OCI-LY7 (cell line): ENCODE results near the gene REEP3. TPM values are rescaled to one million over a fixed set of nuclear protein-coding genes. Genes with fewer than 3 reads are reported as not detected.

Source experiments
- BruUV-seq: library from RNA; stranded (reverse); fragments of 400-500 nt; replicated peaks from 2 replicates; lab custom pipeline; 2021; lab: Mats Ljungman, UMichigan
- CTCF ChIA-PET: fragments of 300-600 bp; sonication (Branson Sonifier 250); formaldehyde crosslinking; loops from one replicate; lab custom pipeline; 2022; ENCODE audit warnings: antibody characterized with exemption; ENCODE audit not compliant: unreplicated experiment; lab: Charles Lee
- POLR2A ChIA-PET: fragments of 300-600 bp; sonication (Branson Sonifier 250); formaldehyde crosslinking; loops from one replicate; lab custom pipeline; 2022; ENCODE audit warnings: antibody characterized with exemption; lab: Charles Lee
- DNase-seq: peaks from one replicate; pipeline ENCODE4 v3.0.0-alpha.2; 2015; ENCODE audit warnings: low spot score
- H2AFZ ChIP-seq: fragments of 200-600 bp; sonication (generic), shearing (Covaris generic); 2 replicates; pipeline ENCODE4 v1.6.1; 2014; ENCODE audit warnings: mild to moderate bottlenecking, antibody characterized with exemption, low read length, moderate library complexity
- H3K27ac ChIP-seq: fragments of 200-600 bp; sonication (generic); 2 replicates; pipeline ENCODE4 v1.5.1; 2014; ENCODE audit warnings: mixed run types, low read depth, mild to moderate bottlenecking, moderate library complexity, low read length, inconsistent platforms; ENCODE audit not compliant: poor library complexity, severe bottlenecking
- H3K36me3 ChIP-seq: fragments of 200-600 bp; sonication (generic); 2 replicates; pipeline ENCODE4 v1.6.1; 2014; ENCODE audit warnings: mild to moderate bottlenecking, antibody characterized with exemption, low read length, moderate library complexity, mixed read lengths; ENCODE audit not compliant: insufficient read depth
- H3K4me1 ChIP-seq: fragments of 200-600 bp; sonication (generic); 2 replicates; pipeline ENCODE4 v1.5.1; 2014; ENCODE audit warnings: mild to moderate bottlenecking, low read length; ENCODE audit not compliant: insufficient read depth, poor library complexity, severe bottlenecking
- H3K4me2 ChIP-seq: fragments of 200-600 bp; sonication (generic); 2 replicates; pipeline ENCODE4 v1.6.1; 2014; ENCODE audit warnings: mild to moderate bottlenecking, low read length
- H3K4me3 ChIP-seq: fragments of 200-600 bp; sonication (generic); 2 replicates; pipeline ENCODE4 v1.5.1; 2014; ENCODE audit warnings: mild to moderate bottlenecking, low read depth, low read length; ENCODE audit not compliant: poor library complexity, severe bottlenecking
- H3K79me2 ChIP-seq: fragments of 200-600 bp; sonication (generic); 2 replicates; pipeline ENCODE4 v1.6.1; 2016; ENCODE audit warnings: low read depth, mild to moderate bottlenecking, low read length, moderate library complexity, mixed read lengths; ENCODE audit not compliant: insufficient read depth
- H3K9me2 ChIP-seq: fragments of 200-600 bp; sonication (generic); 2 replicates; pipeline ENCODE4 v1.6.1; 2016; ENCODE audit warnings: mild to moderate bottlenecking, low read length, mixed read lengths; ENCODE audit not compliant: insufficient read depth
- H3K9me3 ChIP-seq: fragments of 200-600 bp; sonication (generic); 2 replicates; pipeline ENCODE4 v1.6.1; 2014; ENCODE audit warnings: mild to moderate bottlenecking, mixed run types, low read length, mixed read lengths
- H4K20me1 ChIP-seq: fragments of 200-600 bp; sonication (generic); 2 replicates; pipeline ENCODE4 v1.6.1; 2014; ENCODE audit warnings: mild to moderate bottlenecking, antibody characterized with exemption, low read length, moderate library complexity, mixed read lengths; ENCODE audit not compliant: insufficient read depth
- CTCF ChIP-seq: fragments of 200-600 bp; sonication (generic); conservative IDR thresholded peaks from 2 replicates; pipeline ENCODE4 v1.5.1; 2014; ENCODE audit warnings: mild to moderate bottlenecking, antibody characterized with exemption, low read length, moderate library complexity, mixed read lengths
- EZH2phosphoT487 ChIP-seq: fragments of 200-600 bp; sonication (generic); IDR thresholded peaks from 2 replicates; pipeline ENCODE4 v1.6.1; 2018; ENCODE audit warnings: low read depth, borderline replicate concordance, mild to moderate bottlenecking, mixed run types, antibody characterized with exemption, low read length, moderate library complexity, mixed read lengths
- intact Hi-C: fragments of 100-400 bp; cut with micrococcal nuclease; formaldehyde crosslinking; loops from one replicate; pipeline ENCODE4 v1.10.0; 2022; ENCODE audit not compliant: unreplicated experiment
- total RNA-seq, 2 experiments: library from RNA; depleted of rRNA in 1 of 2; stranded (reverse); fragments of >200 nt in 1 of 2; shearing (Covaris generic) in 1 of 2; gene quantifications; 2 replicates each; pipeline ENCODE4 v1.2.3, GENCODE V29; 2014 to 2022

REEP3 gene
- total RNA-seq, 2 experiments from 2014 or later: 3.6 to 11.0 TPM

- intact Hi-C loops: no loop called here
- H3K79me2 ChIP-seq: no peaks in the 10 kb centered on the region
These were observed 15.5 kb downstream of the REEP3 start for GRCh38 chr10:63536698-63537097.

GRCh38 chr10:63537536-63537935 is 16.3 kb downstream of the REEP3 start:
- Histone ChIP-seq H3K4me2 (no peak overlapping the region), H4K20me1 (peaks cover 5% of the 10 kb centered on the region; the same call in 1 of the 2 replicates), H3K27ac (no peak overlapping the region), H3K4me3 (no peak overlapping the region), H3K9me3 (no peaks in the 10 kb centered on the region), H3K9me2 (no peaks in the 10 kb centered on the region), H3K36me3 (no peaks in the 10 kb centered on the region), H3K79me2 (no peaks in the 10 kb centered on the region), H2AFZ (no peak overlapping the region), H3K4me1 (no peaks in the 10 kb centered on the region)
- ChIA-PET POLR2A (interaction anchor here (0.6 to 1.6 kb wide), 4 partner anchors 15 to 1099 kb away, joined by 3 to 5 read pairs (median 4); no protein-coding TSS in a partner anchor), CTCF (no interaction called here)
- intact Hi-C loops: no loop called here
- no peak for DNase-seq
- BruUV-seq: no TSS peak
- TF ChIP-seq EZH2phosphoT487 (no peak), CTCF (no peak)

More at GRCh38 chr10:63536698-63537097, 15.5 kb downstream of the REEP3 start:
- Histone ChIP-seq H3K36me3 (no peaks in the 10 kb centered on the region), H3K4me3 (no peak overlapping the region), H3K4me2 (no peak overlapping the region), H4K20me1 (peaks cover 5% of the 10 kb centered on the region; the same call in 1 of the 2 replicates), H3K9me2 (no peaks in the 10 kb centered on the region), H3K9me3 (no peaks in the 10 kb centered on the region), H2AFZ (no peak overlapping the region), H3K4me1 (no peaks in the 10 kb centered on the region), H3K27ac (no peak overlapping the region)
- no peak for DNase-seq
- ChIA-PET POLR2A (interaction anchor here (0.6 to 1.6 kb wide), 2 partner anchors 14 to 41 kb away, joined by 3 to 5 read pairs; no protein-coding TSS in a partner anchor), CTCF (no interaction called here)
- TF ChIP-seq CTCF: no peak
- no peak for TF ChIP-seq EZH2phosphoT487
- no TSS peak for BruUV-seq

- POLR2A ChIA-PET: interaction anchor here (0.6 to 1.3 kb wide), 6 partner anchors 9 to 926 kb away, joined by 3 to 5 read pairs (median 4); no protein-coding TSS in a partner anchor
These were observed 18.2 kb downstream of the REEP3 start for GRCh38 chr10:63539377-63539776.

More at GRCh38 chr10:63539377-63539776, 18.2 kb downstream of the REEP3 start:
- Histone ChIP-seq H3K27ac (no peak overlapping the region), H2AFZ (no peak overlapping the region), H3K4me3 (no peak overlapping the region), H3K79me2 (no peaks in the 10 kb centered on the region), H3K4me2 (no peak overlapping the region), H3K36me3 (no peaks in the 10 kb centered on the region), H3K4me1 (no peaks in the 10 kb centered on the region), H4K20me1 (peaks cover 5% of the 10 kb centered on the region; the same call in 1 of the 2 replicates), H3K9me2 (no peaks in the 10 kb centered on the region), H3K9me3 (no peaks in the 10 kb centered on the region)
- DNase-seq: no peak
- intact Hi-C loops: no loop called here
- TF ChIP-seq EZH2phosphoT487: no peak
- no peak for TF ChIP-seq CTCF
- BruUV-seq: no TSS peak
- CTCF ChIA-PET: no interaction called here
